ENCODE results near the gene USP32.

The USP32 gene

GRCh38 chr17:60303406-60304099 lies 88.4 kb downstream of the USP32 start:
- DNase-seq (ENCODE audit: low read depth in 1 of 2, low spot score in 1 of 2): no peak

- DNase-seq (ENCODE audit: low read depth in 1 of 2, low spot score in 1 of 2): no peak
These were observed 90.3 kb downstream of the USP32 start for GRCh38 chr17:60301649-60302048.

GRCh38 chr17:60300949-60301348 lies 91.0 kb downstream of the USP32 start:
- DNase-seq (ENCODE audit: low read depth in 1 of 2, low spot score in 1 of 2): no peak

GRCh38 chr17:60300011-60300410 lies 91.9 kb downstream of the USP32 start:
- no peak for DNase-seq (ENCODE audit: low read depth in 1 of 2, low spot score in 1 of 2)

GRCh38 chr17:60297760-60298401 lies 94.1 kb downstream of the USP32 start:
- no peak for DNase-seq (ENCODE audit: low read depth in 1 of 2, low spot score in 1 of 2)

GRCh38 chr17:60296177-60296576 lies 95.8 kb downstream of the USP32 start:
- DNase-seq (ENCODE audit: low read depth in 1 of 2, low spot score in 1 of 2): no peak

GRCh38 chr17:60293580-60294335 lies 98.2 kb downstream of the USP32 start:
- DNase-seq (ENCODE audit: low read depth in 1 of 2, low spot score in 1 of 2): no peak

- no peak for DNase-seq (ENCODE audit: low read depth in 1 of 2, low spot score in 1 of 2)
These were observed 99.2 kb downstream of the USP32 start for GRCh38 chr17:60292697-60293096.

- DNase-seq (ENCODE audit: low read depth in 1 of 2, low spot score in 1 of 2): no peak
These were observed 107.2 kb downstream of the USP32 start for GRCh38 chr17:60284709-60285108.

- no peak for DNase-seq (ENCODE audit: low read depth in 1 of 2, low spot score in 1 of 2)
These were observed 108.1 kb downstream of the USP32 start for GRCh38 chr17:60283816-60284215.

GRCh38 chr17:60280673-60281072 lies 111.3 kb downstream of the USP32 start:
- DNase-seq (ENCODE audit: low read depth in 1 of 2, low spot score in 1 of 2): no peak

- no peak for DNase-seq (ENCODE audit: low read depth in 1 of 2, low spot score in 1 of 2)
These were observed 113.7 kb downstream of the USP32 start for GRCh38 chr17:60278237-60278636.

- DNase-seq (ENCODE audit: low read depth in 1 of 2, low spot score in 1 of 2): no peak
These were observed 114.7 kb downstream of the USP32 start for GRCh38 chr17:60277258-60277657.

GRCh38 chr17:60269417-60269816 lies 122.5 kb downstream of the USP32 start:
- no peak for DNase-seq (ENCODE audit: low read depth in 1 of 2, low spot score in 1 of 2)

- no peak for DNase-seq (ENCODE audit: low read depth in 1 of 2, low spot score in 1 of 2)
These were observed 131.4 kb downstream of the USP32 start for GRCh38 chr17:60260540-60260939.

- no peak for DNase-seq (ENCODE audit: low read depth in 1 of 2, low spot score in 1 of 2)
These were observed 133.6 kb downstream of the USP32 start for GRCh38 chr17:60258313-60258712.

GRCh38 chr17:60256174-60256573 lies 135.8 kb downstream of the USP32 start:
- DNase-seq (ENCODE audit: low read depth in 1 of 2, low spot score in 1 of 2): no peak

GRCh38 chr17:60253048-60253447 lies 138.9 kb downstream of the USP32 start:
- DNase-seq (ENCODE audit: low read depth in 1 of 2, low spot score in 1 of 2): no peak

- DNase-seq (ENCODE audit: low read depth in 1 of 2, low spot score in 1 of 2): no peak
These were observed 139.5 kb downstream of the USP32 start for GRCh38 chr17:60252459-60252858.

GRCh38 chr17:60249290-60249826 lies 142.6 kb downstream of the USP32 start:
- DNase-seq (ENCODE audit: low read depth in 1 of 2, low spot score in 1 of 2): no peak

- DNase-seq (ENCODE audit: low read depth in 1 of 2, low spot score in 1 of 2): no peak
These were observed 143.2 kb downstream of the USP32 start for GRCh38 chr17:60248618-60249289.
